Stimulated activated naive CD8-positive, alpha-beta T cell treated with anti-CD3 and anti-CD28 coated beads, Interleukin-15, Interleukin-2, amounts not matched to agents 100 ng/mL and 50 ng/mL, for 24 hours (primary cell): ENCODE data around the gene RAPGEF1.

Experiments
- H3K27ac Mint-ChIP-seq: one replicate; pipeline ENCODE4 v1.8.0; 2021; ENCODE audit warnings: mild to moderate bottlenecking, mixed read lengths
- H3K27me3 Mint-ChIP-seq: one replicate; pipeline ENCODE4 v1.8.0; 2021; ENCODE audit warnings: mixed read lengths
- H3K36me3 Mint-ChIP-seq: one replicate; pipeline ENCODE4 v1.8.0; 2021; ENCODE audit warnings: low read depth, mixed read lengths
- H3K4me1 Mint-ChIP-seq: one replicate; pipeline ENCODE4 v1.8.0; 2021; ENCODE audit warnings: low read depth, mixed read lengths
- H3K4me3 Mint-ChIP-seq: one replicate; pipeline ENCODE4 v1.8.0; 2021; ENCODE audit warnings: mild to moderate bottlenecking, mixed read lengths
- H3K9me3 Mint-ChIP-seq: one replicate; pipeline ENCODE4 v1.8.0; 2021; ENCODE audit warnings: mixed read lengths

The RAPGEF1 gene

GRCh38 chr9:131739959-131740648, at the start of gene RAPGEF1:
Gene RAPGEF1, minus strand, starts transcription at chr9:131740076. Its CDS starts 246 bp downstream, at chr9:131739830.
- H3K27ac Mint-ChIP-seq: peak within 1 kb of the TSS; percentile 95
- peak within 1 kb of the TSS; percentile 97 for H3K4me3 Mint-ChIP-seq
- H3K27me3 Mint-ChIP-seq: no peaks in the 10 kb centered on the region
- H3K9me3 Mint-ChIP-seq: no peaks in the 10 kb centered on the region
- peaks cover 62% of the 10 kb centered on the region for H3K4me1 Mint-ChIP-seq
- peaks cover 14% of the 10 kb centered on the region for H3K36me3 Mint-ChIP-seq

- no peak overlapping the region for H3K4me3 Mint-ChIP-seq
- H3K36me3 Mint-ChIP-seq: no peaks in the 10 kb centered on the region
- H3K4me1 Mint-ChIP-seq: no peaks in the 10 kb centered on the region
- H3K9me3 Mint-ChIP-seq: peaks cover under 1% of the 10 kb centered on the region
- H3K27ac Mint-ChIP-seq: no peak overlapping the region
- peaks cover 38% of the 10 kb centered on the region for H3K27me3 Mint-ChIP-seq
These were observed 49.0 kb upstream of the RAPGEF1 start for GRCh38 chr9:131788851-131789250.

GRCh38 chr9:131787838-131788237, 48.0 kb upstream of the RAPGEF1 start:
- Mint-ChIP-seq H3K27me3 (peaks cover 48% of the 10 kb centered on the region), H3K36me3 (no peaks in the 10 kb centered on the region), H3K4me3 (no peak overlapping the region), H3K9me3 (peaks cover 6% of the 10 kb centered on the region), H3K4me1 (no peaks in the 10 kb centered on the region), H3K27ac (no peak overlapping the region)

- Mint-ChIP-seq H3K9me3 (peaks cover 6% of the 10 kb centered on the region), H3K27me3 (peaks cover 50% of the 10 kb centered on the region), H3K4me3 (no peak overlapping the region), H3K4me1 (peaks cover 7% of the 10 kb centered on the region), H3K36me3 (no peaks in the 10 kb centered on the region), H3K27ac (no peak overlapping the region)
These were observed 45.0 kb upstream of the RAPGEF1 start for GRCh38 chr9:131784748-131785501.

- H3K9me3 Mint-ChIP-seq: peaks cover 6% of the 10 kb centered on the region
- no peak overlapping the region for H3K27ac Mint-ChIP-seq
- H3K4me3 Mint-ChIP-seq: no peak overlapping the region
- no peaks in the 10 kb centered on the region for H3K36me3 Mint-ChIP-seq
- peaks cover 7% of the 10 kb centered on the region for H3K4me1 Mint-ChIP-seq
- H3K27me3 Mint-ChIP-seq: peaks cover 37% of the 10 kb centered on the region
These were observed 41.2 kb upstream of the RAPGEF1 start for GRCh38 chr9:131781069-131781468.

GRCh38 chr9:131776473-131776872, 36.6 kb upstream of the RAPGEF1 start:
- peaks cover 7% of the 10 kb centered on the region for H3K4me1 Mint-ChIP-seq
- no peak overlapping the region for H3K27ac Mint-ChIP-seq
- H3K4me3 Mint-ChIP-seq: no peak overlapping the region
- H3K36me3 Mint-ChIP-seq: no peaks in the 10 kb centered on the region
- no peaks in the 10 kb centered on the region for H3K9me3 Mint-ChIP-seq
- peaks cover 20% of the 10 kb centered on the region for H3K27me3 Mint-ChIP-seq

- no peak overlapping the region for H3K27ac Mint-ChIP-seq
- H3K4me3 Mint-ChIP-seq: no peak overlapping the region
- H3K27me3 Mint-ChIP-seq: peaks cover 16% of the 10 kb centered on the region
- H3K9me3 Mint-ChIP-seq: no peaks in the 10 kb centered on the region
- H3K4me1 Mint-ChIP-seq: peaks cover 4% of the 10 kb centered on the region
- H3K36me3 Mint-ChIP-seq: no peaks in the 10 kb centered on the region
These were observed 36.2 kb upstream of the RAPGEF1 start for GRCh38 chr9:131776036-131776435.

- Mint-ChIP-seq H3K4me3 (no peak overlapping the region), H3K27me3 (peaks cover 22% of the 10 kb centered on the region), H3K27ac (no peak overlapping the region), H3K4me1 (no peaks in the 10 kb centered on the region), H3K9me3 (no peaks in the 10 kb centered on the region), H3K36me3 (no peaks in the 10 kb centered on the region)
These were observed 34.8 kb upstream of the RAPGEF1 start for GRCh38 chr9:131774636-131775035.

GRCh38 chr9:131773911-131774379, 34.1 kb upstream of the RAPGEF1 start:
- Mint-ChIP-seq H3K36me3 (no peaks in the 10 kb centered on the region), H3K27ac (no peak overlapping the region), H3K4me1 (no peaks in the 10 kb centered on the region), H3K9me3 (no peaks in the 10 kb centered on the region), H3K4me3 (no peak overlapping the region), H3K27me3 (peaks cover 19% of the 10 kb centered on the region)

- Mint-ChIP-seq H3K36me3 (no peaks in the 10 kb centered on the region), H3K4me3 (no peak overlapping the region), H3K4me1 (no peaks in the 10 kb centered on the region), H3K27ac (no peak overlapping the region), H3K27me3 (peaks cover 14% of the 10 kb centered on the region), H3K9me3 (no peaks in the 10 kb centered on the region)
These were observed 33.1 kb upstream of the RAPGEF1 start for GRCh38 chr9:131772940-131773339.

GRCh38 chr9:131771646-131772045, 31.8 kb upstream of the RAPGEF1 start:
- Mint-ChIP-seq H3K9me3 (no peaks in the 10 kb centered on the region), H3K27ac (no peak overlapping the region), H3K27me3 (peaks cover 14% of the 10 kb centered on the region), H3K36me3 (no peaks in the 10 kb centered on the region), H3K4me1 (no peaks in the 10 kb centered on the region), H3K4me3 (no peak overlapping the region)

GRCh38 chr9:131769361-131769760, 29.5 kb upstream of the RAPGEF1 start:
- peaks cover 15% of the 10 kb centered on the region for H3K27me3 Mint-ChIP-seq
- no peaks in the 10 kb centered on the region for H3K36me3 Mint-ChIP-seq
- no peak overlapping the region for H3K27ac Mint-ChIP-seq
- H3K4me3 Mint-ChIP-seq: no peak overlapping the region
- H3K4me1 Mint-ChIP-seq: no peaks in the 10 kb centered on the region
- H3K9me3 Mint-ChIP-seq: no peaks in the 10 kb centered on the region

GRCh38 chr9:131764568-131764967, 24.7 kb upstream of the RAPGEF1 start:
- Mint-ChIP-seq H3K27ac (no peak overlapping the region), H3K36me3 (no peaks in the 10 kb centered on the region), H3K27me3 (peaks cover 4% of the 10 kb centered on the region)

GRCh38 chr9:131762356-131762932, 22.6 kb upstream of the RAPGEF1 start:
- peaks cover 17% of the 10 kb centered on the region for H3K27me3 Mint-ChIP-seq
- no peak overlapping the region for H3K27ac Mint-ChIP-seq
- peaks cover 3% of the 10 kb centered on the region for H3K4me1 Mint-ChIP-seq
- H3K36me3 Mint-ChIP-seq: no peaks in the 10 kb centered on the region
- H3K9me3 Mint-ChIP-seq: no peaks in the 10 kb centered on the region
- no peak overlapping the region for H3K4me3 Mint-ChIP-seq

More at GRCh38 chr9:131764568-131764967, 24.7 kb upstream of the RAPGEF1 start:
- H3K4me1 Mint-ChIP-seq: no peaks in the 10 kb centered on the region
- H3K4me3 Mint-ChIP-seq: no peak overlapping the region
- H3K9me3 Mint-ChIP-seq: no peaks in the 10 kb centered on the region

- H3K4me3 Mint-ChIP-seq: no peak overlapping the region
- H3K36me3 Mint-ChIP-seq: no peaks in the 10 kb centered on the region
- H3K9me3 Mint-ChIP-seq: no peaks in the 10 kb centered on the region
- H3K4me1 Mint-ChIP-seq: peaks cover 11% of the 10 kb centered on the region
- H3K27me3 Mint-ChIP-seq: peaks cover 18% of the 10 kb centered on the region
- no peak overlapping the region for H3K27ac Mint-ChIP-seq
These were observed 19.3 kb upstream of the RAPGEF1 start for GRCh38 chr9:131759017-131759647.
